ENCODE measurements around the gene CTSE.

- TF ChIP-seq CTCF (IDR thresholded peaks at IDR 0.05; ENCODE audit: poor library complexity) (no peak), EZH2phosphoT487 (IDR thresholded peaks at IDR 0.05; ENCODE audit: low read depth, severe bottlenecking, unreplicated experiment) (no peak)
These were observed at the start of gene CTSE for GRCh38 chr1:206023695-206024094.

All from hepatocyte (in vitro differentiated cells).